ENCODE data around the gene HPF1.
"Not testable (repeated sequence)": the region's sequence is repeated elsewhere in the genome, so short reads cannot be mapped to it uniquely, and the experiment has no call there.

HPF1 gene

GRCh38 chr4:169757575-169758184 lies at the start of gene HPF1:
Gene HPF1, minus strand, starts transcription at chr4:169757944. Its CDS starts 67 bp downstream, at chr4:169757877.
- peak; percentile 40 for DNase-seq (ENCODE audit: low read depth, low spot score)

- DNase-seq (ENCODE audit: low read depth, low spot score), result not testable (repeated sequence)
These were observed 49.0 kb upstream of the HPF1 start for GRCh38 chr4:169806770-169807169.

- no peak for DNase-seq (ENCODE audit: low read depth, low spot score)
These were observed 45.7 kb upstream of the HPF1 start for GRCh38 chr4:169803413-169803812.

GRCh38 chr4:169802873-169803272 lies 45.1 kb upstream of the HPF1 start:
- DNase-seq (ENCODE audit: low read depth, low spot score), result no peak

- DNase-seq (ENCODE audit: low read depth, low spot score), result no peak
These were observed 42.8 kb upstream of the HPF1 start for GRCh38 chr4:169800541-169800940.

- no peak for DNase-seq (ENCODE audit: low read depth, low spot score)
These were observed 41.5 kb upstream of the HPF1 start for GRCh38 chr4:169799260-169799659.

GRCh38 chr4:169795585-169795984 lies 37.8 kb upstream of the HPF1 start:
- DNase-seq (ENCODE audit: low read depth, low spot score), result no peak

- DNase-seq (ENCODE audit: low read depth, low spot score), result peak; percentile 13
These were observed 33.9 kb upstream of the HPF1 start for GRCh38 chr4:169791527-169792156.

GRCh38 chr4:169791062-169791461 lies 33.3 kb upstream of the HPF1 start:
- DNase-seq (ENCODE audit: low read depth, low spot score), result no peak

- DNase-seq (ENCODE audit: low read depth, low spot score), result no peak
These were observed 17.0 kb upstream of the HPF1 start for GRCh38 chr4:169774466-169775445.

GRCh38 chr4:169773889-169774288 lies 16.1 kb upstream of the HPF1 start:
- DNase-seq (ENCODE audit: low read depth, low spot score), result no peak

- DNase-seq (ENCODE audit: low read depth, low spot score), result not testable (repeated sequence)
These were observed 13.9 kb upstream of the HPF1 start for GRCh38 chr4:169771556-169772080.

- DNase-seq (ENCODE audit: low read depth, low spot score), result no peak
These were observed 12.7 kb upstream of the HPF1 start for GRCh38 chr4:169770416-169770815.

- no peak for DNase-seq (ENCODE audit: low read depth, low spot score)
These were observed 10.6 kb upstream of the HPF1 start for GRCh38 chr4:169768385-169768784.

- DNase-seq (ENCODE audit: low read depth, low spot score), result no peak
These were observed 9.0 kb upstream of the HPF1 start for GRCh38 chr4:169766741-169767140.

- no peak for DNase-seq (ENCODE audit: low read depth, low spot score)
These were observed 8.1 kb upstream of the HPF1 start for GRCh38 chr4:169765835-169766234.

GRCh38 chr4:169761846-169762245 lies 4.1 kb upstream of the HPF1 start:
- no peak for DNase-seq (ENCODE audit: low read depth, low spot score)

- DNase-seq (ENCODE audit: low read depth, low spot score), result no peak
These were observed 738 bp upstream of the HPF1 start for GRCh38 chr4:169758401-169758962.

- DNase-seq (ENCODE audit: low read depth, low spot score), result no peak
These were observed 671 bp downstream of the HPF1 start for GRCh38 chr4:169756971-169757574.

GRCh38 chr4:169745291-169745690 lies 12.5 kb downstream of the HPF1 start:
- DNase-seq (ENCODE audit: low read depth, low spot score), result peak; percentile 6

- DNase-seq (ENCODE audit: low read depth, low spot score), result no peak
These were observed 13.1 kb downstream of the HPF1 start for GRCh38 chr4:169744601-169745000.

Measured in brain pericyte (primary cell).